Measurements from ENCODE around the gene ATP2C2. TPM values are rescaled to one million over a fixed set of nuclear protein-coding genes. Genes with fewer than 3 reads are reported as not detected.
A peak's percentile ranks its signal among the peaks of the same experiment; 100 is the strongest.

Gene ATP2C2
- total and polyA plus RNA-seq, 2 of the 8 experiments (the other 6 are each of a cell fraction or from before 2014, with no cell fraction given): 1.2 to 2.8 TPM

GRCh38 chr16:84461413-84462295, 93.3 kb downstream of the ATP2C2 start:
- no peak overlapping the region for H3K56ac ChIP-seq (replicated peaks; ENCODE audit: insufficient read length, low read depth, low read length)
- no peak for FAIRE-seq
- no peak overlapping the region for H3K4me3 ChIP-seq (ENCODE audit: extremely low read depth in 1 of 4, insufficient read depth in 2 of 4, low read depth in 3 of 4, low read length in 4 of 4)
- H4K8ac ChIP-seq (ENCODE audit: extremely low read depth, insufficient read depth, low read length): no peak overlapping the region; the same call in 1 of the 2 replicates
- H2BK12ac ChIP-seq (ENCODE audit: low read depth, low read length): no peak overlapping the region; the same call in 1 of the 2 replicates
- DNase-seq (ENCODE audit: low read depth in 1 of 2, low spot score in 2 of 2): no peak
- no peaks in the 10 kb centered on the region for H3K4me1 ChIP-seq (replicated peaks in 1 of 4; ENCODE audit: control insufficient read depth in 3 of 4, insufficient read depth in 4 of 4, low read length in 3 of 4)
- no peaks in the 10 kb centered on the region for H3K79me2 ChIP-seq (ENCODE audit: control insufficient read depth in 1 of 2, insufficient read depth in 2 of 2, low read length in 2 of 2)
- no peaks in the 10 kb centered on the region for H4K20me1 ChIP-seq (replicated peaks in 1 of 2; ENCODE audit: control insufficient read depth in 1 of 2, insufficient read depth in 2 of 2, low read length in 2 of 2)
- H3K27ac ChIP-seq (ENCODE audit: low read depth, low read length): no peak overlapping the region
- H2AK5ac ChIP-seq (ENCODE audit: low read depth, low read length): no peak overlapping the region
- WGBS, 2 experiments (ENCODE audit: extremely low coverage in 1 of 2, insufficient coverage in 1 of 2, insufficient read length in 1 of 2, insufficient replicate concordance in 2 of 2, low coverage in 1 of 2, low lambda C conversion rate in 2 of 2, missing lambda C conversion rate in 1 of 2): 93% methylated on average over 30 of the region's 30 CpGs; no CpG with 5 or more reads in 1 of the 2 experiments
- no peak overlapping the region for H2BK15ac ChIP-seq (ENCODE audit: low read length)
- ChIA-PET CTCF (ENCODE audit: partially characterized antibody) (interaction anchor here (0.6 to 2.2 kb wide), 5 partner anchors 23 to 377 kb away, joined by 3 to 8 read pairs (median 3); no protein-coding TSS in a partner anchor), POLR2A (ENCODE audit: partially characterized antibody) (interaction anchor here (0.8 to 1.3 kb wide), 2 partner anchors 10 to 27 kb away, joined by 3 read pairs; no protein-coding TSS in a partner anchor)
- TF ChIP-seq E2F6 (IDR thresholded peaks at IDR 0.05) (peak; percentile 18; the same call in 1 of the 2 replicates), YY1 (IDR thresholded peaks at IDR 0.05; ENCODE audit: low read depth, low read length) (no peak)
- H2BK20ac ChIP-seq (ENCODE audit: low read length): no peak overlapping the region
- no peak overlapping the region for H3K14ac ChIP-seq (ENCODE audit: insufficient read length)
- H4K91ac ChIP-seq (replicated peaks; ENCODE audit: insufficient read length, low read length): no peak overlapping the region
- H2BK5ac ChIP-seq (ENCODE audit: low read depth, low read length): no peak overlapping the region
- no peak overlapping the region for H3K4me2 ChIP-seq (ENCODE audit: insufficient read depth in 1 of 2, low read depth in 2 of 2, low read length in 2 of 2)
- peaks cover 0 to under 1% (median 0%) of the 10 kb centered on the region in 4 experiments; a peak in 1 of 8 replicates for H3K36me3 ChIP-seq (ENCODE audit: control insufficient read depth in 2 of 4, insufficient read depth in 4 of 4, low read length in 3 of 4)
- no peak overlapping the region for H4K5ac ChIP-seq (ENCODE audit: insufficient read length, low read depth, low read length)
- H2BK120ac ChIP-seq (replicated peaks; ENCODE audit: low read depth, low read length): no peak overlapping the region
- H3K79me1 ChIP-seq (ENCODE audit: low read depth, low read length): no peaks in the 10 kb centered on the region
- H3K9me3 ChIP-seq (ENCODE audit: insufficient read depth in 2 of 2, low read depth in 1 of 2, low read length in 1 of 2): no peaks in the 10 kb centered on the region
- H3K18ac ChIP-seq (ENCODE audit: extremely low read depth, low read length): no peak overlapping the region; the same call in none of the 2 replicates
- no peak overlapping the region for H3K4ac ChIP-seq (replicated peaks; ENCODE audit: insufficient read length, low read depth, low read length)
- no peak overlapping the region for H3K23ac ChIP-seq (ENCODE audit: insufficient read length)
- no peak overlapping the region for H2AFZ ChIP-seq (ENCODE audit: low read length)
- H3K27me3 ChIP-seq (replicated peaks in 1 of 4; ENCODE audit: control insufficient read depth in 3 of 4, extremely low read depth in 1 of 4, insufficient read depth in 3 of 4, low read length in 3 of 4): no peaks in the 10 kb centered on the region; a peak in 1 of 7 replicates
- H3K23me2 ChIP-seq (ENCODE audit: low read depth, low read length): no peaks in the 10 kb centered on the region
- 0 out of 7 replicates have a peak overlapping the region, but pooled peaks of 1 of the 4 experiments have one; percentile 8 for H3K9ac ChIP-seq (replicated peaks in 1 of 4; ENCODE audit: extremely low read depth in 1 of 4, low read depth in 3 of 4, low read length in 3 of 4)

Measured in H1 (cell line).